HG03135 (cell line): ENCODE results near the gene ADGRD2.
"Not testable (repeated sequence)": the region's sequence is repeated elsewhere in the genome, so short reads cannot be mapped to it uniquely, and the experiment has no call there.

Experiments
- ATAC-seq: cut with Tn5 transposase; IDR thresholded peaks from one replicate; pipeline ENCODE4 v1.9.1; 2021; ENCODE audit warnings: mild to moderate bottlenecking, moderate library complexity; ENCODE audit not compliant: unreplicated experiment

Gene ADGRD2, protein sequence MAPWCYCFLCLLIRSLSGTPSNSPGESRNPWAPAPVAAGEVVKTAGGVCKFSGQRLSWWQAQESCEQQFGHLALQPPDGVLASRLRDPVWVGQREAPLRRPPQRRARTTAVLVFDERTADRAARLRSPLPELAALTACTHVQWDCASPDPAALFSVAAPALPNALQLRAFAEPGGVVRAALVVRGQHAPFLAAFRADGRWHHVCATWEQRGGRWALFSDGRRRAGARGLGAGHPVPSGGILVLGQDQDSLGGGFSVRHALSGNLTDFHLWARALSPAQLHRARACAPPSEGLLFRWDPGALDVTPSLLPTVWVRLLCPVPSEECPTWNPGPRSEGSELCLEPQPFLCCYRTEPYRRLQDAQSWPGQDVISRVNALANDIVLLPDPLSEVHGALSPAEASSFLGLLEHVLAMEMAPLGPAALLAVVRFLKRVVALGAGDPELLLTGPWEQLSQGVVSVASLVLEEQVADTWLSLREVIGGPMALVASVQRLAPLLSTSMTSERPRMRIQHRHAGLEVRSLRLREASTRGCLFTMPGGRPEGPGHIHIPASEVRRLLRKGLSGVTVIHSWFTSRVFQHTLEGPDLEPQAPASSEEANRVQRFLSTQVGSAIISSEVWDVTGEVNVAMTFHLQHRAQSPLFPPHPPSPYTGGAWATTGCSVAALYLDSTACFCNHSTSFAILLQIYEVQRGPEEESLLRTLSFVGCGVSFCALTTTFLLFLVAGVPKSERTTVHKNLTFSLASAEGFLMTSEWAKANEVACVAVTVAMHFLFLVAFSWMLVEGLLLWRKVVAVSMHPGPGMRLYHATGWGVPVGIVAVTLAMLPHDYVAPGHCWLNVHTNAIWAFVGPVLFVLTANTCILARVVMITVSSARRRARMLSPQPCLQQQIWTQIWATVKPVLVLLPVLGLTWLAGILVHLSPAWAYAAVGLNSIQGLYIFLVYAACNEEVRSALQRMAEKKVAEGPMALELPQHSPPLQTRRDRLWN

DNA sequence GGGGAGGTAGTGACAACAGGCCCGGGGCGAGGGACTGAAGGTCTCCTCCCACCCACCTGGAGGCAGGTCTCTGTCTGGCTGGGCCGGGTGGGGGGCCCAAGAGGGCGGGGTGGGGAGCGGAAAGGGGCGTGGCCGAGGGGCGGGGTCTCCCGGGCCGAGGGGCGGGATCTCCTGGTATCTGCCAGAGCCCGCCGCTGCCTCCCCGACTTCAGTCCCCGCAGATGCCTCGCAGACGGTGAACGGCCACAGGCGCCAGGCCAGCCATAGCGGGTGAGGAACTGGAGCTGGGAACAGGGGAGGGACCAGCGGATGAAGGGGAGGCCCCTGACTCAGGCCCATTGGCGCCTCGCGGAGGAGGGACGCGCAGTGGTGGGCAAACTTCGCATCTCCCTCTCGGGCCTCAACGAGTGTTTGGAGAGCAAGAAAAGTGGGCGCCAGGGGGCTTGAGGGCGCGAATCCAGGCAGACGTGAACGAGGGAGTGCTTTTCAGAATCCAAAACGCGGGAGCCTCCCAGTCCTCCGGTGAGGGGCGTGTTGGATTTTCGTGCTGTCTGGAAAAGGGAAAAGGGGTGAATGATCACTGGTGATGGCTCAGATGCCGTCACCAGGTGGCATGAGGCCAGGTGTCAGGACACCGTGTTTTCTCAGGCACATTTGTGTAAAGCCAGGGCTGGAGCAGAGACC is at the start of gene ADGRD2:
Gene ADGRD2 (plus strand): TSS at position 211 of the 684 bp plus-strand sequence. CDS start 1,216 bp downstream, outside the sequence.
- ATAC-seq, result no peak

DNA sequence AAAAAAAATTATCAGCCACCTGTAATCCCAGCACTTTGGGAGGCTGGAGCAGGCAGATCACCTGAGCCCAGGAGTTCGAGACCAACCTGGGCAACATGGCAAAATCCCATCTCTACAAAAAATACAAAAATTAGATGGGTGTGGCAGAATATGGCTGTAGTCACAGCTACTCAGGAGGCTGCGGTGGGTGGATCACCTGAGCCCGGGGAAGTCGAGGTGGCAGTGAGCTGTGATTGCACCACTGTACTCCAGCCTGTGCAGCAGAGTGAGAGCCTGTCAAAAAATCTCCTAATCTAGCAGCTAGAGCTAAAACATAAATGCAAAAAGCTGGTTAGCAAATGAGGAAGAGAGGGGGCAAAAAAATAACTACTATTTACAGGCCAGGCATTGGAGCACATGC is 47.0 kb upstream of the ADGRD2 start:
- no peak for ATAC-seq

DNA sequence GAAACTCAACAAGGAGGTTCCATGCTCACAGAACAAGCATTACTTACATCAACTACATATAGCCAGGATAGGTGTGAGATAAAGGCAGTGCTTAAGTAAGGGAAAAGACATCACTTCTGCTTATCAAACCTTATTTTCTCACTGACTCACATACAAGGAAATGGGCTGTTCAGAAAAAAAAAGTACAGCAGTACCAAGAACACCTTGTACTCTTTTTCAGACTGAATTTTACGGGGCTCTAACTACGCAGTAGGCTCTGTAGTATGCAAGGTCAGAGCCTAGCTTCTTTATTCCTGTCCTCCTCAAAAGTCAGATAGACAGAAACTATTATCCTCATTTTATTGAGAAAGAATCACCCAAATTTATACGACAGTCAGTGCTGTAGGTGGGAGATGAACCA is 40.8 kb upstream of the ADGRD2 start:
- ATAC-seq, result no peak

DNA sequence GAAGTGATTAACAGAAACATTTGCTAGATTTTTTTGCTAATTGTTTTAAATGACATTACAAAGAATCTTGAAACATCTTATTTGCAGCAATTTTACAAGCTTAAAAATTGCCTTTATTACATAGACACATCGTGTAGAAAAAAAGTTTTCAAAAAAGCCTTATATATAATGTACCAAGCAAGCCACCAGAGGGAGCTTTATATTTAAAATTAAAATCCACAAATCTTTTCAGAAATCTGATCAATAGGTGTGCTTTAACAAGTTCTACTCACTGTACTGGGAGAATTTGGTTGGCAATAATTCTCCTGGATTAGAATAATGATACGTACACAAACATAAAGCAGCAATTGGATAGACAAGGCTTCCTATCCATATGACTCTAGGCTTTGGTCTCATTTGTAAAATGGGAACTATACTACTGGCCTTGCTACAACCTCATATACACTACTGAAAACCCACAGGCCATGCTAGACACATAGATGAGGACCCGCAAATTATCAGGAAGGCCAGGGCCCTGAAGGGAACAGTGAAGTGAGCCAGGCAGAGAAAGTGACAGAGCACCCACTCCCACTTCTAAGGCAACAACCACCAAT is 39.8 kb upstream of the ADGRD2 start:
- no peak for ATAC-seq

DNA sequence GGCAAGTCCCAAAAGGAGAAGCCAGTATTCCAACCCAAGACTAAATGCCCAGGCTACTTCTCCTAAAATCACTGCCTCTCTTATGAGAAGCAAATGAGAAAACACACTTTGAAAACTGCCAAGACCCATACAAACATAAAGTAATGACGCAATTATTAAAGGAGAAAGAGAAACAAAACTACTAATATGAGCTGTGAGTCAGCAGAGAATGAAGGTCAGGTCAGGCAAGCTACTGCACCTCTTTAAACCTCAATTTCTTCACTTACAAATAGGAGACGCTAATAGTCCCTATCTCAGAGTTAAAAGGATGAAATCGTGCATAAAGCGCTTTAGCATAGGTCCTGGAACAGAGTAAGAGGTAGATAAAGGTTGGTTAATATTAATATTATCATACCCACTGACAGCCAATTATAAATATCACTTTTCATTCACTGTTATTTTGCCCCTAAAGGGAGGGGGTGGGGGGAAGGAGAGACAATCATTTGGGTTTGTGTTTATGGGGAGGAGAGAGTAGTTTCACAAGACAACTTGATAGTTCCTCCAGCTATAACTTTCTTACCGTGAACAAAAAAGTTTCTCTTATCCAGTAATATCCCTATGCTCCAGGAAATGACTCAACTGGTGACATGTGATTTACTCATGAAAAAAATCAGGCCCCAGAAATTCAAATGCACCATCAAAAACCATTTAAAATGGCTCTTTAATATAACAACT is 38.6 kb upstream of the ADGRD2 start:
- ATAC-seq, result no peak

DNA sequence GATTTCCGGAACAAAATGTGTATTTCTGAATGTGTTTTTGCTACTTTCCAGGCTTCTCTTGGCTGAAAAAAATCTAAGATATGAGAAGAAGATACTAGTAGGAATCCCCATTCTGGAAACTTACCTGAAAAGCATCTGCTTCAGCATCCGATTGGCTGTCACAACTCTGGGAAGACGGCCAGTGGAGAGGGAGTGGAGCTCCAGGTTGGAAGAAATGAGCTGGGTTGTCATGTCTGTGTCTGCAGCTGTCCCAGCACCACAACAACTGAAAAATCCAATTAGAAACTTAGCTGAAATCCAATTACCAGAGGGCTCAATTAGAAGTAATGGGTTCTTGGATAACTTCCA is 38.0 kb upstream of the ADGRD2 start:
- ATAC-seq, result no peak

DNA sequence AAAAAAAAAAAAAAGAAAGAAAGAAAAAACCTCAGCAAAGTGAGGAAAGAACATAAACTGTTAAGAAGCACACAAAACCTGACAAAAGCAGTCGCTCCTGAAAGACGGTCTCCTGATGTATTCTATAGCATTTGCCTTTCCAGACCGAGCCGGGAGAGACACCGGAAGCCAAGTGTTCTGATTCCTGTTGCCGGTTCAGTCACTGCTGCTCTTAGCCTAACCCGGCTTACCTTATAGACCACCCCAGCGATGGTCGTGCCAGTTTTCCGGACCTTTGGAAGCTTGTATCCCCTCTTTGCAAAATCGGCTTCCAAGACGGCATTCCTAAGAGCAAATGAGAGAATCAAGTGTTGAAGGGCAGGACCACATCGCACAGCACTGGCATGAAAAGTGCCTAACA is 35.6 kb upstream of the ADGRD2 start:
- no peak for ATAC-seq

DNA sequence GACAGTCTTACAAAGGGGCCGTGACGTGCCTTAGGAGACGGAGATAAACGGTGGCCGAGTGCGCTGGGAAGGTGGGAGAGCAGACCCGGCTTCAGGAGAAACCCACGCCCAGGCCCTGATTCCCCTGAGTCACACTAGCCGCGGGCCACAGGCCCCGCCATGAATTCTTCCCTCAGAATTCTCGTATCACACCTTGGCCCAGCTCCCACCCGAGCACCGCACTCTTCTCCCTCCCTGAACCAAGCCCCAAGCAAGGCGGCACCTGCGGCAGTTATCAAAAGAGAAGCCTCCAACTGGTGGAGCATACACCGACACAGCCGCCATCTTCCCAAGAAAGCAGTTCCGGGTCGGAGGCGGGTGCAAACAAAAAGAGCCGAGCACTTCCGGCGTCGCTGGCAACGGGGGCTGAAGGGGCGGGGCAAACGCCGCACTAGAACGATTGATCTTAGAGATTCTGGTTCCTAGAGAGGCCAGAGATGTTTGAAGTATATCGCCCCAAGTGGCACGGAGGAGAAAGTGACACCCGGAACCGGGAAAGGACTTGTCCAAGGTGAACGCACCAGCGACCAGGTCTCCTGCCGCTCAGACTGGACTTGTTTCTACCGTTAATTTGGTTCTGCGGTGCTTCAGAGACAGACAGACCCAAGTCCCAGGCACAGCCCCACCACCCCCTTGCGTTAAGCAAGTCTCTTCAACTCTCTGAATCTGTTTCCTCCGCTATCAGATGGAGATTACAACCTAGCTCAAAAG is 35.0 kb upstream of the ADGRD2 start, which contains the start of gene PSMB7:
Gene PSMB7 (minus strand): TSS at position 341 of the 750 bp plus-strand sequence. CDS start 17 bp downstream, at position 324.
- peak; percentile 84 for ATAC-seq

DNA sequence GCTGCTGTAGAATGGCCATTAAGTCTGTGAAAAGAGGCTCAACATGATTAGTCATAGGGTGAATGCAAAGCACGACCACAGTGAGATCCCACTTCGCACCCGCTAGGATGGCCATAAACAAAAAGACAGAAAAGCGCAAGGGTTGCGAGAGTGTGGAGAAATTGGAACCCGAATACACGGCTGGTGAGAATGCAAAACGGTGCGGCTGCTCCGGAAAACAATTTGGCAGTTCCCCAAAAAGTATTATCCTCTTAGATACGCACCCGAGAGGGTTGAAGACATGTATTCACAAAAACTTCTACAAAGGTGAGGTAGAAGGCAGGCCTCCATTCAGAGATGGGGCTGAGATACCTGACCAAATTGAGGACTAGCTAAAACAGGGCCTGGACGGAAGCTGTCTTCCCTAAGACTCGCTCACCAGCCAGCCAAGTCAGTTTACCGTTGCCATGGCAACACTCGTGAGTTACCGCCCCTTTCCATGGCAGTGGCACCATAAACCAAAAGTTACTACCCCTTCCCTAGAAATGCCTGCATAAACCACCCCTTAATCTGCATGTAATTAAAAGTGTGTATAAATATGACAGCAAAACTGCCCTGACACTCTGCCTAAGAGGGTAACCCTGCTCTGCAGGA is 34.3 kb upstream of the ADGRD2 start:
- peak; percentile 3 for ATAC-seq

DNA sequence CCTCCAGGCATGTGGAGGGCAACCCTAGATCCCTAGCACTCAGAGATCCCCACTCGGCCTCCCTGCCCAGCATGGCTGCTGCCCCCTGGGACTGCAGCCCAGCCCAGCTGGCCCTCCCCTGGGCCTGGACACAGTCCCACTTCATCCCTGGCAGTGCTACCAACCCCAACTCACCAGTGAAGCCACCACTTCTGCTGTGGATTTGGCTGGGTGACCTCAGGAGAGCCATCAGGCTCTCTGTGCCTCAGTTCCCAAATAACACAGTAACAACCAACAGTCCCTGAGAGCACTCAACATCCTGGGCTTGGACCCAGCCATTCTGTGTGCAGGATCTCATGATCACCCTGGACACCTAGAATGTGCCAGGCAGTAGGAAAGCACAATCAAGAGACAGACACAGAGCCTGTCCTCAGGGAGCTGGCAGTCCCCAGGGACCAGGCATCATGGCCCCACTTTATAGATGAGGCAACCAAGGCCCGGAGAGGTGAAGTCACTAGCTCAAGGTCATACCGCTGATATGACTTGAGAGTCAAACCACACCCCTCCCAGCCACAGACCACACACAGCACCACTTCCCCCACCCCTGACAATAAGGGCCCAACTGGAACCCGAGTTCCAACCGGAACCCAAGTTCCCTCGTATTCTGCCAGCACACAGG is 30.3 kb upstream of the ADGRD2 start:
- ATAC-seq, result no peak

DNA sequence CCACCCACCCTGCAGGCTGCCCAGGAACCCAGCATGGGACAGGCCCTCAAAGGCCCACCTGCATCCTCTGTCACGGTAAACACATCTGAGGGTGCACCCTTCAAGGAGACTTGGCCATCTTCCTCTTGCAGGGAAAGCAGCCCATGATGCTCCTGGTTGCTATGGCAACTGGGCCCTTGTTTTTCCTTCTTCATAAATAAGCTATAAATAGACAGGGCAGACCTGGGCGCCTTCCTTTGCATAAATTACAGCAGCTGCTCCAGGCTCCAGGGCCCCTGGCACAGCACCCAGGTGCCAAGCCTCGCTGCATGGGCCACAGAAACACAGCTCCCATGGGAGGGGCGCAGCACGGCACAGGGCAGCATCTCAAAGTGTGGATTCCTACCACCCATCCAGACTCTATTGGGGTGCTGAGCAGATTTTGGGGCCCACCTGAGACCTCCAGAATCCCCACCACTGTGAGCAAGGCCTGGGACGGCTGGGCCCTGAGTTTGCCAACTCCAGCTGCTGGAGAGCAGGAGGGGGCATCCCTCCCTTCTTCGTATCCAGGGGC is 29.2 kb upstream of the ADGRD2 start:
- ATAC-seq, result no peak

DNA sequence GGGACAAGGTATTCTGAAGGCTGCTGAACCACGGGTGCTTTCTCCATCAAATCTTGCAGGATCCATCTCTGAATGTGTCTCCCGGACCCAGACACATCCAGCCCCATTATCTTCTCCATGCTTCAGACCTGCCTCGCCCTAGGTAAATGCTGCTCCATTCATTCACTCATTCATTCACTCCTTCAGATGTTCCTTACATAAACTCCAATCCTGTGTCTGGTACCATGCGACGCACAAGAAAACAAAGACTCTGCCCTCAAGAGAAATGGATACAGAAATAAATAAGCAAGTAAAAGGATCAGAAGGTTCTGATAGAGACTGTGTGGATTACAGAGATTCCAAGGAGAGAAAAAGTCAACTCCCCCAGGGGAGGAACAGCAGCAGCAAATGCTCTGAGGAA is 27.1 kb upstream of the ADGRD2 start:
- no peak for ATAC-seq

DNA sequence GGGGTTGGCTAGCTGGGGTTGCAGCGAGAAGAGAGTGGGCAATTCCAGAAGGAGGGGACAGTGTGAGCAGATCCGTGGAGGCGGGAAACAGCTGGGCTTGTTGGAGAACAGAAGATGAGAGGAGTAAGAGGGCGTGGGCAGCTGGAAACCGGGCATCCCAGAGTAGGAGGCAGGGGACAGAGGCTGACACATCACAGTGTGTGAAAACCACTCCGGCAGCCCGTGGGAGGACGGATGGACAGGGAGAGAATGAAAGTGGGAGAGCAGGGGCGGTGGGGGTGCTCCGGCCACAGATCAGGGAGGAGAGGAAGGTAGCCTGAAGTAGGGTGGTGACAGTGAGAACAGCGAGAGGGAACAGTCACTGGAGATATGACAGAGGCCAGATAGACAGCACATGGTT is 26.7 kb upstream of the ADGRD2 start:
- no peak for ATAC-seq

DNA sequence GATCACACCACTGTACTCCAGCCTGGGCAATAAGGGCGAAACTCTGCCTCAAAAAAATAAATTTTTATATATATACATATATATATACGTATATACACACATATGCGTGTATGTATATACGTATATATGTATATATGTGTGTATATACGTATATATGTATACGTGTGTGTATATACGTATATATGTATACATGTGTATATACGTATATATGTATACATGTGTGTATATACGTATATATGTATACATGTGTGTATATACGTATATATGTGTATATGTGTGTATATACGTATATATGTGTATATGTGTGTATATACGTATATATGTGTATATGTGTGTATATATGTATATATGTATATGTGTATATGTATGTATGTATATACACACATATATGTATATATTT is 24.5 kb upstream of the ADGRD2 start:
- not testable (repeated sequence) for ATAC-seq

DNA sequence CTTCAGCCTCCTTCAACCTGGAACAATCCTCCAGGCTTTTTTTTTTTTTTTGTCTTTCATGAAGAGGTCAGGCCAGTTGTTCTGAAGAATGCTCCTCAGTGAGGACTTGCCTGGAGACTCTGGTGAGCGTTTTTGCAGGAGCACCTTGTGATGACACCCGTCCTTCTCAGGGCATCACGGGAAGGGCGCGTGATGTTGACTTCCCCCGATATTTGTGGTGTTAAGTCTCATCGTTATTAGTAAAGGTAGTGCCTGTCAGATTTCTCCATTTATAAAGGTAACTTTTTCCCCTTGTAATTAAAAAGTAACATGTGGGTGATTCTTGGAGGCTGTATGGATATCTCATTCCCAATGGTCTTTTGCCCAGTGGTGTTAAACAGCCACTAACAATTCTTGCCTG is 23.9 kb upstream of the ADGRD2 start:
- ATAC-seq, result no peak

DNA sequence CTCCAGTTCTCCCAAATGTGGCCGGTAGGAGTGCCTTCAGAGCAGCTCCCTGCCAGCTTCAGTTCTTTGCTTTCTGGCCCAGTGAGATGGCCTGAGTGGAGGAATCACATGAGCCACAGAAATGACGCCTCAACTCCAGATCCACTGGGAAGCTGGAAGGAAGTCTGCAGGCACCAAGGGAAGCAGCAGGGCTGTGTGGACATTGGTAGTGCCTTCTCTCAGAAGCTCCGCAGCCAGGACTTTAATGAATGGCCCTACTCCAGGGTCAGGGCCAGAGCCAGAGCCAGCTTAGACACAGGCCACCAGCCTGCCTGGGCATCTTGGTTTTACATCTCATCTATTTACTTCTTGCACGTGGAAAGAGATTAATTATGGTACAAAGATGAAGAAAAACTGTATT is 23.0 kb upstream of the ADGRD2 start:
- ATAC-seq, result no peak

DNA sequence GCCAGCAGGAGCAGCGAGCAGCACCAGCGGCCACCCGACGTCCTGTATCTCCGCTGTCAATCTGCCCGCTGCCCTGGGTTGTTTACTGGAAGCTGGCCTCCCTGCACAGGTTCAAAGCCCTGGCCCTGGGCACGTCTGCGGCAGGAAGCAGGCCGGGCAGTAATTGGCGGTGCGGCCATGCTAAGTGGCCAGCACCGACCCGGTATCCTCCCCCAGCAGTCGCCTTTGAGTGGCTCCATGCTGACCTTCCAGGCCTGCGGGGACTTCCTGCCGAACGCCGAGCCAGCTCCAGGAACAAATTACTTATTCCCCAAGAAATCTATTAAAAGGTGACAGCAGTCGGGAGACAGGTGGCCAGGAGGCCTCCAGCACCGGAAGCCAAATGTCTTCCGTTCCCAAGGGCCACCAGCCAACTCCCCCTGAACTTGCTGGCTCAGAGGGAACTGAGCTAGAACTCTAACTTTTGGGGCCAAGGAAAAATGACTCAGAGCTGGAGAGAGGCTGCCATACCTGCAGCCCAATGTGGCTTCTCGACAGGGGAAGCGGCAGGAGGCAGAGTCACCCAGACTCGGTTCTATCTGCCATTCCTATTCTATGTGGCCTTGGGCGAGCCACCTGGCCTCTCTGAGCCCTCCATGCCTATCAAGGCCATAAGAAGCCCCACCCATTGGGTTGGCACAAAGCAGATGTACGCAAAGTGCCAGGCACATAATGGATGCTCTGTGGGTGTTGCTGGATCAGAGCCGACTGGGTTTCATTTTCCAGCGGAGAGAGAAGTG is 21.3 kb upstream of the ADGRD2 start:
- ATAC-seq, result no peak

DNA sequence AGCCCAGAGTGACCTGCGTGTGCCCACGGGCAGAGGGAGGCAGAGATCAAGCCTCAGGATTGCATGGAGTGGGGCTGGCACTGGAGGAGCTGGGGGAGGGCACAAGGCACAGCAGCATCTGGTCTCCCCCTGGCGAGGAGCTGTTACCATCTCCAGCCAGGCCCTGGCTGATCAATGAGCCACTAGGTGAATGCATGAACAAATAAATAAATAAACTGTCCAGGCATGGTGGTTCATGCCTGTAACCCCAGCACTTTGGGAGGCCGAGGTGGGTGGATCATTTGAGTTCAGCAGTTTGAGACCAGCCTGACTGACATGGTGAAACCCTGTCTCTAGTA is 20.8 kb upstream of the ADGRD2 start:
- no peak for ATAC-seq
